Measurements from ENCODE around the gene KREMEN1. TPM values are rescaled to one million over a fixed set of nuclear protein-coding genes. Genes with fewer than 3 reads are reported as not detected.

Gene KREMEN1
- total and polyA plus RNA-seq, 8 donors: 5.4 to 34.5 (median 11.6) TPM

GRCh38 chr22:29078036-29078868, 5.4 kb downstream of the KREMEN1 start:
- TF ChIP-seq POLR2AphosphoS5 (IDR thresholded peaks at IDR 0.05) (no peak), EP300 (IDR thresholded peaks at IDR 0.05) (no peak), POLR2A (IDR thresholded peaks at IDR 0.05) (no peak)
- TF ChIP-seq, protein P1, sequence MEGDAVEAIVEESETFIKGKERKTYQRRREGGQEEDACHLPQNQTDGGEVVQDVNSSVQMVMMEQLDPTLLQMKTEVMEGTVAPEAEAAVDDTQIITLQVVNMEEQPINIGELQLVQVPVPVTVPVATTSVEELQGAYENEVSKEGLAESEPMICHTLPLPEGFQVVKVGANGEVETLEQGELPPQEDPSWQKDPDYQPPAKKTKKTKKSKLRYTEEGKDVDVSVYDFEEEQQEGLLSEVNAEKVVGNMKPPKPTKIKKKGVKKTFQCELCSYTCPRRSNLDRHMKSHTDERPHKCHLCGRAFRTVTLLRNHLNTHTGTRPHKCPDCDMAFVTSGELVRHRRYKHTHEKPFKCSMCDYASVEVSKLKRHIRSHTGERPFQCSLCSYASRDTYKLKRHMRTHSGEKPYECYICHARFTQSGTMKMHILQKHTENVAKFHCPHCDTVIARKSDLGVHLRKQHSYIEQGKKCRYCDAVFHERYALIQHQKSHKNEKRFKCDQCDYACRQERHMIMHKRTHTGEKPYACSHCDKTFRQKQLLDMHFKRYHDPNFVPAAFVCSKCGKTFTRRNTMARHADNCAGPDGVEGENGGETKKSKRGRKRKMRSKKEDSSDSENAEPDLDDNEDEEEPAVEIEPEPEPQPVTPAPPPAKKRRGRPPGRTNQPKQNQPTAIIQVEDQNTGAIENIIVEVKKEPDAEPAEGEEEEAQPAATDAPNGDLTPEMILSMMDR (IDR thresholded peaks at IDR 0.05): no peak
- peaks cover 0 to 11% (median 5%) of the 10 kb centered on the region in 3 donors for H3K27me3 ChIP-seq
- H3K9me3 ChIP-seq: no peaks in the 10 kb centered on the region
- no peaks in the 10 kb centered on the region for H3K36me3 ChIP-seq
- peaks cover 21 to 55% (median 35%) of the 10 kb centered on the region in 4 donors for H3K4me1 ChIP-seq
- intact Hi-C loops (cut with DNase I; ENCODE audit: low total_unique reads): no loop called here
- no peak overlapping the region for H3K4me3 ChIP-seq
- peak overlapping the region in 3 of 5 donors; percentile 4 to 30 (median 8) for H3K27ac ChIP-seq
- WGBS, 5 donors: 66 to 78% (median 73%) methylated on average over 6 of the region's 6 CpGs
- DNase-seq: no peak

- Histone ChIP-seq H3K27ac (peak overlapping the region in 3 of 5 donors; percentile 4 to 37 (median 30)), H3K9me3 (no peaks in the 10 kb centered on the region), H3K36me3 (no peaks in the 10 kb centered on the region), H3K4me3 (no peak overlapping the region), H3K4me1 (peaks cover 17 to 49% (median 31%) of the 10 kb centered on the region in 4 donors), H3K27me3 (peaks cover 0 to 5% (median 0%) of the 10 kb centered on the region in 3 donors)
- no peak for DNase-seq
- intact Hi-C loops (cut with DNase I; ENCODE audit: low total_unique reads): no loop called here
- WGBS, 5 donors: 64 to 81% (median 70%) methylated on average over 6 of the region's 6 CpGs
- TF ChIP-seq POLR2A (IDR thresholded peaks at IDR 0.05) (no peak), EP300 (IDR thresholded peaks at IDR 0.05) (no peak), POLR2AphosphoS5 (IDR thresholded peaks at IDR 0.05) (no peak)
- TF ChIP-seq, protein P1 (IDR thresholded peaks at IDR 0.05): no peak
Observed at GRCh38 chr22:29078869-29079207, 6.0 kb downstream of the KREMEN1 start.

GRCh38 chr22:29079218-29079901, 6.5 kb downstream of the KREMEN1 start:
- Histone ChIP-seq H3K4me1 (peaks cover 12 to 44% (median 29%) of the 10 kb centered on the region in 4 donors), H3K27me3 (no peaks in the 10 kb centered on the region), H3K9me3 (no peaks in the 10 kb centered on the region), H3K36me3 (no peaks in the 10 kb centered on the region), H3K4me3 (no peak overlapping the region), H3K27ac (peak overlapping the region in 2 of 5 donors; percentile 30 to 37)
- TF ChIP-seq, protein P1 (IDR thresholded peaks at IDR 0.05): no peak
- TF ChIP-seq POLR2AphosphoS5 (IDR thresholded peaks at IDR 0.05) (no peak), POLR2A (IDR thresholded peaks at IDR 0.05) (no peak), EP300 (IDR thresholded peaks at IDR 0.05) (no peak)
- intact Hi-C loops (cut with DNase I; ENCODE audit: low total_unique reads): no loop called here
- peak in 1 of 2 donors; percentile 55 for DNase-seq
- 43 to 49% (median 48%) methylated on average over 8 of the region's 8 CpGs for WGBS, 5 donors

DNA sequence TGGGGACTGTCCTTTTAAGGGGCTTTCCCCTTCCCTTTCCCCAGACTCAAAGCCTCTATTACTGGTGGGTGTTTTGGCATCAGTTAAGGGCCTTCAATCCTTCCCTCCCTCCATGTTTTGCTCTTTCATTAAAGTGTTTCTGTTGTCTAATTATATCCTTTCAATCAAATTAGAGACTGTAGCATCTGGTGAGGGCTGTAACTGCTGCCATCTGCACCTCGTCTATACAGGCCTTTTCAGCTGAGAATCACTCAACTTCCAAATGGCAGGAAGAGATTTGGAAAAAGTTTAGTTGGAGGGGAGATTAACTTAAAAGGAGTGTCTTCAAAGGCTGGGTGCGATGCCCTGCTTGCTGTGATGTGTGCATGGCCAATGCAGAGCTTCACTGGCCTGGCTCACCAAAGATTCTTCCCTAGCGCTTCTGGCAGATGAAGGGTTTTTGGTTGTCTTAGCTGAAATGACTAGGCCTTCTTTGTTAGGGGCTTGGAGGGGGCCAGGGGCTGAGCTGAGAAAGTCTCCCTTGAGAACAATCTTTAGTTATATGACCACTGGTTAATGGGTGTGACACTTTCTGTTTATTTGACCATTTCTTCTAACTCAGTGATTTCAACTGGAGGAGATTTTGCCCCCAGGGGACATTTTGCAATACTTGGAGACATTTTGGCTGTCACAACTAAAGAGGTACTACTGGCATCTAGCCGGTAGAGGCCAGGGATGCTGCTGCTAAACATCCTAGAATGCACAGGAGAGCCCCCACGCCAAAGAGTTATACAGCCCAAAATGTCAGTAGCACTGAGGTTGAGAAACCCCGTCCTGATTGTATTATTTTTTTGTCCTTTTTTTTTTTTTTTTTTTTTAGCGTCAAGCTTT, 7.5 kb downstream of the KREMEN1 start:
- H3K27me3 ChIP-seq: no peaks in the 10 kb centered on the region
- H3K27ac ChIP-seq: no peak overlapping the region
- WGBS, 5 donors: 80 to 92% (median 83%) methylated on average over 7 of the region's 7 CpGs
- DNase-seq: no peak
- no peaks in the 10 kb centered on the region for H3K36me3 ChIP-seq
- TF ChIP-seq POLR2AphosphoS5 (IDR thresholded peaks at IDR 0.05): no peak
- TF ChIP-seq POLR2A (IDR thresholded peaks at IDR 0.05): no peak
- no peak for TF ChIP-seq EP300 (IDR thresholded peaks at IDR 0.05)
- TF ChIP-seq, protein P1 (IDR thresholded peaks at IDR 0.05): no peak
- no peaks in the 10 kb centered on the region for H3K9me3 ChIP-seq
- H3K4me1 ChIP-seq: peaks cover 11 to 36% (median 27%) of the 10 kb centered on the region in 4 donors
- intact Hi-C loops (cut with DNase I; ENCODE audit: low total_unique reads): no loop called here
- no peak overlapping the region for H3K4me3 ChIP-seq
